Upper lobe of right lung (tissue), 1 donor: Measurements from ENCODE around the gene WWP2. TPM values are rescaled to one million over a fixed set of nuclear protein-coding genes. Genes with fewer than 3 reads are reported as not detected.

Experiments used
- ATAC-seq: fragments of 200-7000 bp; cut with Tn5 transposase; one replicate; pipeline ENCODE4 v1.9.1; 2020; ENCODE audit warnings: mild to moderate bottlenecking, moderate library complexity
- DNase-seq: peaks from one replicate; pipeline ENCODE4 v3.0.0-alpha.2; 2020
- H3K27ac ChIP-seq: fragments of 200-600 bp; one replicate; pipeline ENCODE4 v1.8.0; 2022
- H3K27me3 ChIP-seq: fragments of 200-600 bp; one replicate; pipeline ENCODE4 v1.8.0; 2022; ENCODE audit warnings: mild to moderate bottlenecking
- H3K36me3 ChIP-seq: fragments of 200-600 bp; one replicate; pipeline ENCODE4 v1.8.0; 2022
- H3K4me1 ChIP-seq: fragments of 200-600 bp; one replicate; pipeline ENCODE4 v1.8.0; 2022
- H3K4me3 ChIP-seq: fragments of 200-600 bp; one replicate; pipeline ENCODE4 v1.8.0; 2022; ENCODE audit warnings: mild to moderate bottlenecking
- H3K9me3 ChIP-seq: fragments of 200-600 bp; one replicate; pipeline ENCODE4 v1.8.0; 2022
- CTCF ChIP-seq: fragments of 200-600 bp; IDR thresholded peaks from one replicate; pipeline ENCODE4 v1.8.0; 2022; ENCODE audit warnings: antibody characterized with exemption
- intact Hi-C: fragments of 100-400 bp; cut with DNase I; formaldehyde crosslinking; loops from one replicate; pipeline ENCODE4 v1.11.0; 2022
- total RNA-seq: library from RNA; stranded (reverse); fragmentation: NEBNext Ultra II Directional; extraction: Animal tissue kit (Norgen Biotek cat#: 25700); gene quantifications from one replicate; pipeline ENCODE4 v1.2.1, GENCODE V29; 2021
- donor health status: DM: no; HTN: yes; CAD: no; lungs with severe emphysema.

Gene WWP2
- total RNA-seq, 1 donor from 2014 or later = 71.9 TPM

GRCh38 chr16:69744363-69745231 lies 17.5 kb upstream of the WWP2 start:
- no peaks in the 10 kb centered on the region for H3K27me3 ChIP-seq
- H3K36me3 ChIP-seq = peaks cover 93% of the 10 kb centered on the region
- no peak overlapping the region for H3K27ac ChIP-seq
- DNase-seq = no peak
- peaks cover 5% of the 10 kb centered on the region for H3K4me1 ChIP-seq
- H3K9me3 ChIP-seq = no peaks in the 10 kb centered on the region
- ATAC-seq = no peak
- no peak overlapping the region for H3K4me3 ChIP-seq
- no peak for TF ChIP-seq CTCF
- intact Hi-C loops = no loop called here

- TF ChIP-seq CTCF = no peak
- ATAC-seq = no peak
- no peaks in the 10 kb centered on the region for H3K9me3 ChIP-seq
- intact Hi-C loops = no loop called here
- no peak for DNase-seq
- H3K4me1 ChIP-seq = peaks cover 5% of the 10 kb centered on the region
- H3K36me3 ChIP-seq = peaks cover 93% of the 10 kb centered on the region
- H3K27me3 ChIP-seq = no peaks in the 10 kb centered on the region
- H3K27ac ChIP-seq = no peak overlapping the region
- H3K4me3 ChIP-seq = no peak overlapping the region
These were observed 16.9 kb upstream of the WWP2 start for GRCh38 chr16:69745232-69745612.

- peaks cover 96% of the 10 kb centered on the region for H3K36me3 ChIP-seq
- H3K27ac ChIP-seq = no peak overlapping the region
- intact Hi-C loops = no loop called here
- no peaks in the 10 kb centered on the region for H3K27me3 ChIP-seq
- H3K9me3 ChIP-seq = no peaks in the 10 kb centered on the region
- no peak for ATAC-seq
- DNase-seq = no peak
- H3K4me1 ChIP-seq = peaks cover 5% of the 10 kb centered on the region
- no peak for TF ChIP-seq CTCF
- no peak overlapping the region for H3K4me3 ChIP-seq
These were observed 16.2 kb upstream of the WWP2 start for GRCh38 chr16:69745959-69746358.

- no peak overlapping the region for H3K27ac ChIP-seq
- H3K36me3 ChIP-seq = peaks cover 96% of the 10 kb centered on the region
- no peak for TF ChIP-seq CTCF
- no peaks in the 10 kb centered on the region for H3K27me3 ChIP-seq
- intact Hi-C loops = no loop called here
- no peak for DNase-seq
- H3K9me3 ChIP-seq = no peaks in the 10 kb centered on the region
- no peak for ATAC-seq
- H3K4me1 ChIP-seq = no peaks in the 10 kb centered on the region
- H3K4me3 ChIP-seq = no peak overlapping the region
These were observed 15.0 kb upstream of the WWP2 start for GRCh38 chr16:69747115-69747514.

GRCh38 chr16:69748694-69749345 lies 13.3 kb upstream of the WWP2 start:
- H3K36me3 ChIP-seq = peaks cover 84% of the 10 kb centered on the region
- H3K9me3 ChIP-seq = no peaks in the 10 kb centered on the region
- no peak overlapping the region for H3K4me3 ChIP-seq
- no peak overlapping the region for H3K27ac ChIP-seq
- H3K27me3 ChIP-seq = no peaks in the 10 kb centered on the region
- intact Hi-C loops = no loop called here
- ATAC-seq = no peak
- no peak for DNase-seq
- no peak for TF ChIP-seq CTCF
- H3K4me1 ChIP-seq = peaks cover 15% of the 10 kb centered on the region
